ENCODE measurements around the gene SYDE1. TPM values are rescaled to one million over a fixed set of nuclear protein-coding genes. Genes with fewer than 3 reads are reported as not detected.

Gene SYDE1
- total RNA-seq, 1 donor from 2014 or later = 0.51 TPM

DNA sequence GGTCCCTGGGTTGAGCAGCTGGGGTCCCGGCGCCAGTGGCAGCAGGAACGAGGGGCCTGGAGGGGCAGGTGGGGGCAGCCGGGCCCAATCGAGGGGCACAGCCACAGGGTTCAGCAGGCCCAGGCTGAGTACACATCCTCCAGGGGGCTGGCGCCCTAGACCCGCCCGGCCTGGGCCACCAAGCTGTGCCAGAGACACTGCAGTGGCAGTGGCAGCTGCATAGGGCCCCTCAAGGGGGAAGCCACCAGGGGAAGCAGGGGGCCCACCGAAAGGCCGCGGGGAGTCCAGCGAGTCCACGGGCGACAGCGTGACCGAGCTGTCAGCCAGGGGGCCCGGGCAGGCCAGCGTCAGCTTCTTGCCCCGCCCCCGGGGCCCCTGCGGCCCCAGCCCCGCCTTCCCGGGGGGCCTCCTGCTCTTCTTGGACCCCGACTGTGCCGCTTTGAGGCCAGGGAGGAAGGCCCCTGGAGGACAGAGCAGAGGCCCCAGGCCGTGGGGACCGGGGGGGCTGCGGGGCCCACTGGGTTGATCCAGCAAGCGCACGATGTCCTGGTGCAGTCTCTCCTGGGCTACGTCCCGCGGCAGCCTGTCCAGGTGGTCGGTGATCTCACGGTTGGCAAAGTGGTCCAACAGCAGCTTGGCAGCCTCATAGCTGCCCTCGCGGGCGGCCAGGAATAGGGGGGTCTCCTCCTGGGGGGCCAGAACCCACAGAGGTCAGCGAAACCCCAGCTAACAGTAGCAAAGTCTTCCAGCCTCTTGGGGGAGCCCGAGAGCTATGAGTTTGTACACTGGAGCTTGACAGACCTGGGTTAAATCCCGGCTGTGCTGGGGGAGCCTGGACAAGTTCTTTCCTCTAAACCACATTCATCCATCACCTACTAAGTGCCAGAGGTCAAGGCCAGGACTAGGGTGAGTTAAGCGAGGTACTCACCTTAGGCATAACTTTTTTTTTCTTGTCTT lies 54.1 kb downstream of the SYDE1 start:
- intact Hi-C loops (cut with micrococcal nuclease) = no loop called here

Other genes starting within 250 kb of the SYDE1 start
- gene OR7A17, start 221.3 kb upstream of the SYDE1 start, total RNA-seq = not detected in 2 replicates
- gene OR7C2, start 165.9 kb upstream of the SYDE1 start, total RNA-seq = not detected in 2 replicates
- not detected in 2 replicates for gene SLC1A6, start 127.5 kb upstream of the SYDE1 start, total RNA-seq
- gene CASP14, start 57.9 kb upstream of the SYDE1 start, total RNA-seq = not detected in 2 replicates
- gene OR1I1, start 25.2 kb upstream of the SYDE1 start, total RNA-seq = not detected in 2 replicates
- not detected in 2 replicates for gene NOTCH3, start 93.6 kb downstream of the SYDE1 start, total RNA-seq
- 1.3 TPM in 1 of 2 replicates, not detected in the other for gene EPHX3, start 125.0 kb downstream of the SYDE1 start, total RNA-seq
- 122 and 126 TPM in 2 replicates for gene BRD4, start 225.1 kb downstream of the SYDE1 start, total RNA-seq